Sigmoid colon (tissue), 4 donors: ENCODE results near the gene COMP.

Experiments used
- CTCF ChIP-seq, 4 experiments: fragments of 450-650 bp in 3 of 4; fragments of 200-600 bp in 1 of 4; IDR thresholded peaks; one replicate each; pipeline ENCODE4 v1.5.1; 2016 to 2019; ENCODE audit warnings: antibody characterized with exemption in 4 of 4, mild to moderate bottlenecking in 3 of 4, moderate library complexity in 2 of 4
- EP300 ChIP-seq, 4 donors: sonication (generic); formaldehyde crosslinking; IDR thresholded peaks; one replicate each; pipeline ENCODE4 v1.6.1; 2017; ENCODE audit warnings: antibody characterized with exemption in 4 of 4
- POLR2A ChIP-seq, 2 donors: fragments of 450-650 bp; IDR thresholded peaks; one replicate each; pipeline ENCODE4 v1.6.1; 2016; ENCODE audit warnings: antibody characterized with exemption in 2 of 2, mild to moderate bottlenecking in 2 of 2, moderate library complexity in 2 of 2

- TF ChIP-seq POLR2A (IDR thresholded peaks at IDR 0.05): no peak
- TF ChIP-seq CTCF (IDR thresholded peaks at IDR 0.05): no peak
- TF ChIP-seq EP300 (IDR thresholded peaks at IDR 0.05): no peak
Measured at GRCh38 chr19:18780631-18781030, 10.5 kb downstream of the COMP start.
